Fibroblast of mammary gland (primary cell): ENCODE data around the gene SUSD1.

Source experiments
- DNase-seq: peaks from one replicate; pipeline ENCODE4 v3.0.0-alpha.2; 2010; ENCODE audit warnings: low read depth
- H3K4me3 ChIP-seq: 2 replicates; pipeline ENCODE4 v1.5.1; 2011; ENCODE audit warnings: low read depth, mild to moderate bottlenecking, low read length, moderate library complexity; ENCODE audit not compliant: control insufficient read depth
- CTCF ChIP-seq: conservative IDR thresholded peaks from 2 replicates; pipeline ENCODE4 v1.5.1; 2011; ENCODE audit warnings: low read depth, low read length, inconsistent platforms; ENCODE audit not compliant: control insufficient read depth, insufficient read depth

The SUSD1 gene

GRCh38 chr9:112124156-112124555 is 50.9 kb downstream of the SUSD1 start:
- no peak for TF ChIP-seq CTCF
- no peak for DNase-seq
- no peak overlapping the region for H3K4me3 ChIP-seq

- DNase-seq, result no peak
These were observed 53.5 kb downstream of the SUSD1 start for GRCh38 chr9:112121633-112122032.

GRCh38 chr9:112120439-112120925 is 54.6 kb downstream of the SUSD1 start:
- no peak for TF ChIP-seq CTCF
- no peak overlapping the region for H3K4me3 ChIP-seq
- no peak for DNase-seq

More at GRCh38 chr9:112121633-112122032, 53.5 kb downstream of the SUSD1 start:
- no peak for TF ChIP-seq CTCF
- no peak overlapping the region for H3K4me3 ChIP-seq

GRCh38 chr9:112120030-112120341 is 55.1 kb downstream of the SUSD1 start:
- TF ChIP-seq CTCF, result no peak
- DNase-seq, result no peak
- H3K4me3 ChIP-seq, result no peak overlapping the region

GRCh38 chr9:112119225-112120029 is 55.7 kb downstream of the SUSD1 start:
- DNase-seq, result peak; percentile 3
- H3K4me3 ChIP-seq, result no peak overlapping the region
- TF ChIP-seq CTCF, result no peak

GRCh38 chr9:112118009-112118408 is 57.1 kb downstream of the SUSD1 start:
- no peak for DNase-seq

More at GRCh38 chr9:112118009-112118408, 57.1 kb downstream of the SUSD1 start:
- no peak overlapping the region for H3K4me3 ChIP-seq
- no peak for TF ChIP-seq CTCF
